Measurements from ENCODE around the gene TLR1. TPM values are rescaled to one million over a fixed set of nuclear protein-coding genes. Genes with fewer than 3 reads are reported as not detected.
A peak's percentile ranks its signal among the peaks of the same experiment; 100 is the strongest.

TLR1 gene
- total RNA-seq, 4 donors from 2014 or later: 4.3 to 14.9 (median 9.1) TPM

GRCh38 chr4:38759113-38759789, 45.3 kb downstream of the TLR1 start:
- intact Hi-C loops (cut with DNase I): loop anchor here (1.0 kb wide), 1 partner anchor 24 kb away; no protein-coding TSS in a partner anchor
- WGBS: 10% methylated on average over 8 of the region's 8 CpGs
- no peak overlapping the region for H3K27ac ChIP-seq (replicated peaks in 1 of 4)

DNA sequence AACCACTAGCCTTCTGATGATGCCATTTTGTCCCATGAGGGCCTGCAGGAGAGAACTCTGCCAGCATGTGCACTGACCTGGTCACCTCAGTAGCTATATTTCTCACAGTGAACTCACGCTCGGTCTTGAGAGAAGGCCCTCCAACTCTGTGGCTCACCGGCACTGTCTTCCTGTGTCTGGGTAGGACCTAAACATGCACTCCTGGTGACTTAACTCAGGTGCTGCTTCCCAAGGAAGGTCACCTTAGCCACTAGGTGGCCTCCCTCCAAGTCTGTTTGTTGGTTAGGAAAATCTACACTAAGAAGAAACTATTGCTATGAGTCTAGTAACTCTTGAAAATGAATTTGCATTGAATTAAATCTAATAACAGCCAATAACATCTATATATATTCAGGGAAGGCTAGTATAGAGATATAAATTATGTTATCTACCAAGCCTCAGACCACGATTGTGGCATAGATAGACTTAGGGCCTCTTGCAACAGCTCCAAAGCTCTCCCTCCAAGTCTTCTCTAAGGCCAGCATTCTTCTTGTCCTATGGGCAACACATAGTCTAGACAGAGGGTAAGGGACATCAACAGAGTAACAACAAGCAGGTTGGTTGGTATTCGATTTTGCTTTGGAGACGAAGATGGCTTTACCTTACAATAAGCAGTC, 46.5 kb downstream of the TLR1 start:
- Histone ChIP-seq H3K27me3 (no peaks in the 10 kb centered on the region), H3K4me1 (peaks cover 0 to 12% (median 10%) of the 10 kb centered on the region in 4 donors), H3K9me3 (no peaks in the 10 kb centered on the region), H3K4me3 (no peak overlapping the region), H3K27ac (replicated peaks in 1 of 4) (no peak overlapping the region), H3K36me3 (no peaks in the 10 kb centered on the region)
- DNase-seq (ENCODE audit: extremely low spot score): no peak
- intact Hi-C loops (cut with DNase I): no loop called here
- 80% methylated on average over 6 of the region's 6 CpGs for WGBS
- TF ChIP-seq, protein P1, sequence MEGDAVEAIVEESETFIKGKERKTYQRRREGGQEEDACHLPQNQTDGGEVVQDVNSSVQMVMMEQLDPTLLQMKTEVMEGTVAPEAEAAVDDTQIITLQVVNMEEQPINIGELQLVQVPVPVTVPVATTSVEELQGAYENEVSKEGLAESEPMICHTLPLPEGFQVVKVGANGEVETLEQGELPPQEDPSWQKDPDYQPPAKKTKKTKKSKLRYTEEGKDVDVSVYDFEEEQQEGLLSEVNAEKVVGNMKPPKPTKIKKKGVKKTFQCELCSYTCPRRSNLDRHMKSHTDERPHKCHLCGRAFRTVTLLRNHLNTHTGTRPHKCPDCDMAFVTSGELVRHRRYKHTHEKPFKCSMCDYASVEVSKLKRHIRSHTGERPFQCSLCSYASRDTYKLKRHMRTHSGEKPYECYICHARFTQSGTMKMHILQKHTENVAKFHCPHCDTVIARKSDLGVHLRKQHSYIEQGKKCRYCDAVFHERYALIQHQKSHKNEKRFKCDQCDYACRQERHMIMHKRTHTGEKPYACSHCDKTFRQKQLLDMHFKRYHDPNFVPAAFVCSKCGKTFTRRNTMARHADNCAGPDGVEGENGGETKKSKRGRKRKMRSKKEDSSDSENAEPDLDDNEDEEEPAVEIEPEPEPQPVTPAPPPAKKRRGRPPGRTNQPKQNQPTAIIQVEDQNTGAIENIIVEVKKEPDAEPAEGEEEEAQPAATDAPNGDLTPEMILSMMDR (IDR thresholded peaks at IDR 0.05): no peak
- TF ChIP-seq POLR2A (IDR thresholded peaks at IDR 0.05; ENCODE audit: low read depth): no peak

More at GRCh38 chr4:38759113-38759789, 45.3 kb downstream of the TLR1 start:
- Histone ChIP-seq H3K9me3 (no peaks in the 10 kb centered on the region), H3K36me3 (no peaks in the 10 kb centered on the region), H3K4me3 (no peak overlapping the region), H3K27me3 (no peaks in the 10 kb centered on the region), H3K4me1 (peaks cover 0 to 6% (median 4%) of the 10 kb centered on the region in 4 donors)
- TF ChIP-seq, protein P1 (IDR thresholded peaks at IDR 0.05): peak; percentile 65 to 75 (median 72)
- TF ChIP-seq EP300 (IDR thresholded peaks at IDR 0.05): no peak
- no peak for TF ChIP-seq POLR2AphosphoS5 (IDR thresholded peaks at IDR 0.05)
- no peak for TF ChIP-seq POLR2A (IDR thresholded peaks at IDR 0.05; ENCODE audit: low read depth)
- DNase-seq (ENCODE audit: extremely low spot score): no peak

- intact Hi-C loops (cut with DNase I): no loop called here
- H3K27ac ChIP-seq (replicated peaks in 1 of 4): peak overlapping the region; percentile 70 to 83 (median 77)
- peak; percentile 93 for DNase-seq (ENCODE audit: extremely low spot score)
- no peaks in the 10 kb centered on the region for H3K27me3 ChIP-seq
- 38% methylated on average over 18 of the region's 19 CpGs for WGBS
- H3K9me3 ChIP-seq: no peaks in the 10 kb centered on the region
- peaks cover 7 to 25% (median 23%) of the 10 kb centered on the region in 4 donors for H3K4me1 ChIP-seq
- no peak for TF ChIP-seq EP300 (IDR thresholded peaks at IDR 0.05)
- TF ChIP-seq, protein P1 (IDR thresholded peaks at IDR 0.05): no peak
- peak; percentile 40 to 69 for TF ChIP-seq POLR2AphosphoS5 (IDR thresholded peaks at IDR 0.05)
- no peak for TF ChIP-seq POLR2A (IDR thresholded peaks at IDR 0.05; ENCODE audit: low read depth)
- H3K36me3 ChIP-seq: no peaks in the 10 kb centered on the region
- peak overlapping the region in 3 of 4 donors; percentile 11 to 20 (median 13) for H3K4me3 ChIP-seq
These were observed 51.4 kb downstream of the TLR1 start for GRCh38 chr4:38752941-38753806.

DNA sequence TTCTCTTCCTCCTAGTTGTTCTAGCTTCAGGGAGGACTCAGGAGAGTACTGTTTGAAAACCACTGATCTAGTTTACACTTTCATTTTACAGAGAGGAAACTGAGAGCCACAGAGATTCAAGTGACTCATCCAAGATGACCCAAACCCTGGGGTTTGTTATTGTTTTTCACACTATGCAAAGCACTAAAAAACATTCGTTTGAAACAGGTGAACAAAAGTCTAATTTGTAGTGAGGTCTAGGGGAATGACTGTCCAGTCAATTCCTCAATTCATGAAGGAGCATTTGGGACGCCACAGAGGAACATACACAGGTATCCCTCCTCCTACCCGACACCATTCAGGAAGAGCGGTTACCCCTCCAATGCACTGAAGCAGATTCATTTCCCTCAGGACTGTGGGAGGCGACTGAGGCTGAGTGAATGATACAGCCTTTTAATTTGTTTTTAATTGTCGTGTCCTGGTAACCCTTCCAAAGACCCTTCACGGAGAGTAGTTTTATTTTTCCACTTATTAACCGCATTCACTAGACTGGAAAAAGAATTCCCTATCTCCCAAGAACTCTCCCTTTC, 52.1 kb downstream of the TLR1 start:
- H3K27ac ChIP-seq (replicated peaks in 1 of 4): peak overlapping the region; percentile 70 to 83 (median 77)
- no peak for TF ChIP-seq POLR2A (IDR thresholded peaks at IDR 0.05; ENCODE audit: low read depth)
- TF ChIP-seq EP300 (IDR thresholded peaks at IDR 0.05): no peak
- TF ChIP-seq, protein P1 (IDR thresholded peaks at IDR 0.05): no peak
- no peak for TF ChIP-seq POLR2AphosphoS5 (IDR thresholded peaks at IDR 0.05)
- peaks cover 7 to 25% (median 23%) of the 10 kb centered on the region in 4 donors for H3K4me1 ChIP-seq
- intact Hi-C loops (cut with DNase I): no loop called here
- 46% methylated on average over 8 of the region's 8 CpGs for WGBS
- no peak for DNase-seq (ENCODE audit: extremely low spot score)
- no peaks in the 10 kb centered on the region for H3K27me3 ChIP-seq
- no peaks in the 10 kb centered on the region for H3K9me3 ChIP-seq
- peak overlapping the region; percentile 11 to 20 (median 14) for H3K4me3 ChIP-seq
- H3K36me3 ChIP-seq: no peaks in the 10 kb centered on the region
